Measurements from ENCODE around the gene OVCH1.
"Not testable (repeated sequence)": the region's sequence is repeated elsewhere in the genome, so short reads cannot be mapped to it uniquely, and the experiment has no call there.

OVCH1 gene

GRCh38 chr12:29505122-29505521 is 7.6 kb upstream of the OVCH1 start:
- in situ Hi-C loops (cut with HindIII; ENCODE audit: low sequenced_read_pairs): no loop called here

GRCh38 chr12:29503283-29503682 is 5.8 kb upstream of the OVCH1 start:
- in situ Hi-C loops (cut with HindIII; ENCODE audit: low sequenced_read_pairs): no loop called here

GRCh38 chr12:29499235-29499634 is 1.7 kb upstream of the OVCH1 start:
- in situ Hi-C loops (cut with HindIII; ENCODE audit: low sequenced_read_pairs): no loop called here

GRCh38 chr12:29492891-29493290 is 4.6 kb downstream of the OVCH1 start:
- in situ Hi-C loops (cut with HindIII; ENCODE audit: low sequenced_read_pairs): no loop called here

GRCh38 chr12:29486972-29487371 is 10.5 kb downstream of the OVCH1 start:
- in situ Hi-C loops (cut with HindIII; ENCODE audit: low sequenced_read_pairs): no loop called here

DNA sequence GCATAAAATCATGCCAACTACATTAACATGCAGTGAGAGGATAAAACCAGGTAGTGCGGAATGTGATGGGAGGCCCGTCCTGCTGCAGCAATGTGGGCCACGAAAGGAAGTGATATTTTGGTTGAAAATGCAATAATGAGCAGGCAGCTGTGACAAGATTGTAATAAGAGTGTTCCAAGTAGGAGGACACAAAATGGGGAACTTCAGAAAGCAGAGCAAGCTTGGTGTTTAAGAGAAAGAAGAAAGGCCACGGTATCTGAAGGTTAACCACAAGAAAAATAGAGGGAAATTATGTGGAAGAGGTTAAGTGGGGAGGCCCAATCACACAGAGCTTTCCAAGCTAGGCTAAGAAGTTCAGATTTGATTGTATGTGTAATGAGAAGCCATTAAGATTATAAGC is 34.3 kb downstream of the OVCH1 start:
- in situ Hi-C loops (cut with HindIII; ENCODE audit: low sequenced_read_pairs): no loop called here

GRCh38 chr12:29460082-29460481 is 37.4 kb downstream of the OVCH1 start:
- in situ Hi-C loops (cut with HindIII; ENCODE audit: low sequenced_read_pairs): no loop called here

- in situ Hi-C loops (cut with HindIII; ENCODE audit: low sequenced_read_pairs): no loop called here
Measured at GRCh38 chr12:29455087-29455486, 42.4 kb downstream of the OVCH1 start.

DNA sequence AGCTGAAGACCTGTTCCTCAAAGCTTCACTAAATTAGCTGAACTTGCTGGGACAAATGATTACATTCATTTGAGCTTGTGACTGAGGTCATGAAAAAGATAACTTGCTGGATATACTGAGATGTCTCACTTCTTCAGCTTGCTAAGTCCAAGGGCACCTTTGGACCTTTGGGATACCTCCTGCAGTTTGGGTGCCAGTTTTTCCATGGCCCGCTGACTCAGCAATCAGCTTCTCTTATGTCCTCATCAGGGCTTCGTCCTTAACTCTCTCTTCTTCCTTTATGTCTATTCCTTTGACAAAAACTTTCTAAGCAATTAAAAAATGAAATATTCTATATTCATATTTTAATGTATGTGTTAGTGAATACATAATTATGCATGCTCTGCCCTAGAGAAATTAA is 45.6 kb downstream of the OVCH1 start:
- in situ Hi-C loops (cut with HindIII; ENCODE audit: low sequenced_read_pairs): no loop called here

- in situ Hi-C loops (cut with HindIII; ENCODE audit: low sequenced_read_pairs): no loop called here
Measured at GRCh38 chr12:29448157-29448556, 49.3 kb downstream of the OVCH1 start.

DNA sequence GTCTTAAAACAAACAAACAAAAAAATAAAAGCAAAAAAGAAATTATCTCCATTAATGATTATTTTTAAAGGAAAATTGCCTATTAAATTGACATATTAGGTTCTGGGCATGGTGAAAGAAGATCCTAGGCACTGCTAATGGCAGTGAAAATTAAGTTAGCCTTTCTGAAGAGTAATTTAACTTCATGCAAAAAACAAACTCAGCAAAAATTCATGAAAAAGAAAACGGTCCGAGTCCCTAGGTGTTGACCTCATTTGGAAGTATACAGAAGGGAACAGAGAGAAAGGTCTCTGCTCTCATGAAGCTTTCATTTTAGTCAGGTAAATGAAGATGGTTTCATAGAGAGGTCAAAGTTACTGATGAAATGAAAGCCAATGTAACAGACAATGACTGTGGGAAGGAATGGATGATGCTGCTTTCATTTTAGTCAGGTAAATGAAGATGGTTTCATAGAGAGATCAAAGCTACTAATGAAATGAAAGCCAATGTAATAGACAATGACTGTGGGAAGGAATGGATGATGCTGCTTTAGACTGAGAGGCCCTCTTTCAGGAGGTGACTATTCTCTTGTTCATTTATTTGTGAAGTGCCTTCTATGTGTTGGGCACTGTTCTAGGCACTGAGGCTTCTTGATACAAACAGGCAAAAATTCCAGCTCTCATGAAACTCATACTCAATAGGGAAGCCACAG is 50.1 kb downstream of the OVCH1 start:
- in situ Hi-C loops (cut with HindIII; ENCODE audit: low sequenced_read_pairs): no loop called here

GRCh38 chr12:29439506-29439905 is 58.0 kb downstream of the OVCH1 start:
- in situ Hi-C loops (cut with HindIII; ENCODE audit: low sequenced_read_pairs): no loop called here

DNA sequence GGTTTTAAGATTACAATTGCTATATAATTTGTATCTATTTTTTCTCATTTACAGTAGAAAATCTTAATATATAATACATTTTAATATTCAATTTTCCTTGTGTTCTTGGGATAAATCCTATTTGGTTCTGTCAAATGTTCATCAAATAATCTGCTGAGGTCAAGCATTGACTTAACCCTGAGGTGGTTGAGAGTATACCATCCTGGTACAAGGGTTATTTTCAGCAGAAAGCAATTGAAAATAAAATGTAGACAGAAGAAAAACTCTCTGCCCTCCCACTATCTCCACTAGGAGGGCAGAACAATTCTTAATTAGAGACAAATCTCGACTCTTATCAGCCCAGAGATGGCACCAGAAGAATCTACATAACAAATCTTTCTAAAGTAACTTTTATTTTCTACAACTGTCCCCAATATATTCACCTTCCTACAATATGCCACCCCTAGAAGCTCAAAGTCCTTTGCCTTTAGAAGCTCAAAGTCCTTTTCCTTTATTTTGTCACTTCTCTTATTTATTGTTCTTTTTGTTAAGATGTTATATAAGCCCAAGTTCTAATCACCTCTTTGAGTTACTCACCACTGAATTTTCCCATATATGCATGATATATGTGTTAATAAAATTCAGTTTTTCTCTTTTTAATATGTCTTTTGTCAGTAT is 58.6 kb downstream of the OVCH1 start:
- in situ Hi-C loops (cut with HindIII; ENCODE audit: low sequenced_read_pairs): no loop called here

DNA sequence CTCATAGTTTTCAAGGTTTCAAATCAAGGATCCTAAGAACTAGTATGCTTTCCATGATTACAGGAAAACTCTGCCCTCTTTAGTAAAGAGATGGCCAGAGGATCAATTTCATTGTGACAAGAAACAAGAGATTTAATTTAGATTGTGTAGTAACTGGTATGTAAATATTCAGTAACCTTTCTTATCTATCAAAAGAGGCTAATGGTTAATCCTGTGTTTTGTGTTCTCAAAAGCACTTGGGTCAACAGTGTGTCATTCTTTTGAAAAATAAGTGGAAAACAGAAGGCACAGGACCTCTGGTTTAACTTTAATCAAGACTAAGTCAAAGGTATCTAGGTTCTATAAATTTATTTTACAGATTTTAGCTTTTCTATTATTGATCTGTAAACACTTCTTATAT is 59.9 kb downstream of the OVCH1 start:
- in situ Hi-C loops (cut with HindIII; ENCODE audit: low sequenced_read_pairs): no loop called here

- in situ Hi-C loops (cut with HindIII; ENCODE audit: low sequenced_read_pairs): not testable (repeated sequence)
Measured at GRCh38 chr12:29436815-29437214, 60.7 kb downstream of the OVCH1 start.

GRCh38 chr12:29431513-29431912 is 66.0 kb downstream of the OVCH1 start:
- in situ Hi-C loops (cut with HindIII; ENCODE audit: low sequenced_read_pairs): no loop called here

GRCh38 chr12:29430716-29431044 is 66.8 kb downstream of the OVCH1 start:
- in situ Hi-C loops (cut with HindIII; ENCODE audit: low sequenced_read_pairs): no loop called here

DNA sequence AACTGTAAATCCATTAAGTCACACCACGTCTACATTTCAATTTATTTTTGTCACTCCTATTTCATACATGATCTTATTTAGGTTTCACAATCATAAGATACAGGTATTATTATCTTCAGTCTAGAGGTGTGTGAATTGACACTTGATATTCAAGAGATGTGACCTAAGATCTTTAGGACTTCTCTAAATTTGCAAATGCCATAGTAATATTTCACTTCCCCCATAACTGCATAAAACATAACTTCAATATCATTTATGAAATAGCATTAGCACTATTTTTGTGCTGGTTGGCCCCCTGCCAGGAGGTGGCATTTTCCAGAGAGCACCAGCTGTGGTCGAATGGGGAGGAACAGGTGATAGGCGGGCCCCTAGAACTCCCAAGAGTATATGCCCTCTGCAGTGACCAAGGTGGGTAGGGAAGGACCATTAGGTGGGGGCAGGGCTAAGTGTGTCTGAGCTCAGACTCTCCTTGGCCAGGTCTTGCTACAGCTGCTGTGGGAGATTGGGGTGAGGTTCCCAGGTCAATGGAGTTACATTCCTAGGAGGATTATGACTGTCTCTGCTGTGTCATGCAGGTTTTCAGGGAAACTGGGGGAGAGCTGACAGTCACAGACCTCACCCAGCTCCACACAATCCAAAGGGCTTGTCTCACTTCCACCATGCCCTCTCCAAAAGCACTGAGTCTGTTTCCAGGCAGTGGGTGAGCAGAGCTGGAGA is 67.3 kb downstream of the OVCH1 start:
- in situ Hi-C loops (cut with HindIII; ENCODE audit: low sequenced_read_pairs): no loop called here

DNA sequence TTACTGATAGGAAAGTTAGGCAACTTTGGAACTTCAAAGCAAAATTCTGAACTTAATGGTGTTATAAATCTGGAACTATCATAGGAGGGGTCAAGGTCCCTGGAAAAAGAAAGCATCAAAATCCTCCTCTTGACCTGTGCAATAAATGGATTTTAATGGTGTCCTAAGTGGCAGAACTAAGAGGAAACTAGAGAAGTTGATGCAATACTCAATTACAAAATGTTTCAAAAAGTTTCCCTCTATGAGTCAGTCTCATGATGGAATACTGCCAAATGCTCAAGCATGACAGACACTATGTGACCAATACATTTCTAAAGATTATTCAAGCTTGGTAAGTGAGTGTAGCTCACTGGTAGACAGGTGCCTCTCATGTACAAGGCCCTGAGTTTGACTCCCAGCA is 68.9 kb downstream of the OVCH1 start:
- in situ Hi-C loops (cut with HindIII; ENCODE audit: low sequenced_read_pairs): no loop called here

GRCh38 chr12:29427964-29428363 is 69.5 kb downstream of the OVCH1 start:
- in situ Hi-C loops (cut with HindIII; ENCODE audit: low sequenced_read_pairs): no loop called here

- in situ Hi-C loops (cut with HindIII; ENCODE audit: low sequenced_read_pairs): no loop called here
Measured at GRCh38 chr12:29426498-29426897, 71.0 kb downstream of the OVCH1 start.

- in situ Hi-C loops (cut with HindIII; ENCODE audit: low sequenced_read_pairs): no loop called here
Measured at GRCh38 chr12:29425722-29426121, 71.8 kb downstream of the OVCH1 start.

Data from endothelial cell of hepatic sinusoid (primary cell).